Stimulated activated CD4-positive, alpha-beta T cell treated with anti-CD3 and anti-CD28 coated beads, Interleukin-12 subunit alpha, Interleukin-12 subunit beta, amount 100 ng/mL, for 24 hours (primary cell): ENCODE data around the gene BMX.

ENCODE experiments used
- DNase-seq, 2 experiments: peaks; one replicate each; pipeline ENCODE4 v3.0.0-alpha.2; 2020; ENCODE audit warnings: low read depth in 2 of 2

The BMX gene

GRCh38 chrX:15507005-15507404 lies 6.4 kb downstream of the BMX start:
- DNase-seq: no peak

GRCh38 chrX:15509845-15510244 lies 9.2 kb downstream of the BMX start:
- no peak for DNase-seq

- DNase-seq: no peak
Observed at GRCh38 chrX:15511563-15511962, 11.0 kb downstream of the BMX start.

GRCh38 chrX:15512401-15512965 lies 11.9 kb downstream of the BMX start:
- no peak for DNase-seq

GRCh38 chrX:15514279-15514678 lies 13.7 kb downstream of the BMX start:
- no peak for DNase-seq

GRCh38 chrX:15515931-15516330 lies 15.3 kb downstream of the BMX start:
- DNase-seq: no peak

GRCh38 chrX:15522464-15522863 lies 21.9 kb downstream of the BMX start:
- no peak for DNase-seq

- DNase-seq: no peak
Observed at GRCh38 chrX:15523088-15523487, 22.5 kb downstream of the BMX start.

- no peak for DNase-seq
Observed at GRCh38 chrX:15524417-15524816, 23.8 kb downstream of the BMX start.

GRCh38 chrX:15525664-15526416 lies 25.2 kb downstream of the BMX start:
- no peak for DNase-seq

- no peak for DNase-seq
Observed at GRCh38 chrX:15529165-15529564, 28.6 kb downstream of the BMX start.

GRCh38 chrX:15530318-15530717 lies 29.7 kb downstream of the BMX start:
- DNase-seq: no peak

- no peak for DNase-seq
Observed at GRCh38 chrX:15546745-15547144, 46.1 kb downstream of the BMX start.

- no peak for DNase-seq
Observed at GRCh38 chrX:15547356-15547755, 46.7 kb downstream of the BMX start.

- no peak for DNase-seq
Observed at GRCh38 chrX:15549189-15550012, 48.8 kb downstream of the BMX start.

GRCh38 chrX:15559227-15559626 lies 58.6 kb downstream of the BMX start:
- no peak for DNase-seq

- DNase-seq: no peak
Observed at GRCh38 chrX:15560924-15561323, 60.3 kb downstream of the BMX start.

- DNase-seq: no peak
Observed at GRCh38 chrX:15563056-15563455, 62.4 kb downstream of the BMX start.

GRCh38 chrX:15564981-15565579 lies 64.5 kb downstream of the BMX start:
- DNase-seq: no peak

GRCh38 chrX:15566244-15566643 lies 65.6 kb downstream of the BMX start:
- DNase-seq: no peak

GRCh38 chrX:15567267-15567666 lies 66.7 kb downstream of the BMX start:
- no peak for DNase-seq

GRCh38 chrX:15567886-15568616 lies 67.4 kb downstream of the BMX start:
- DNase-seq: no peak
